HG02759 (cell line): ENCODE data around the gene HERPUD1.

Experiments
- ATAC-seq: cut with Tn5 transposase; IDR thresholded peaks from one replicate; pipeline ENCODE4 v1.9.1; 2021; ENCODE audit warnings: mild to moderate bottlenecking, moderate library complexity; ENCODE audit not compliant: unreplicated experiment

Gene HERPUD1

DNA sequence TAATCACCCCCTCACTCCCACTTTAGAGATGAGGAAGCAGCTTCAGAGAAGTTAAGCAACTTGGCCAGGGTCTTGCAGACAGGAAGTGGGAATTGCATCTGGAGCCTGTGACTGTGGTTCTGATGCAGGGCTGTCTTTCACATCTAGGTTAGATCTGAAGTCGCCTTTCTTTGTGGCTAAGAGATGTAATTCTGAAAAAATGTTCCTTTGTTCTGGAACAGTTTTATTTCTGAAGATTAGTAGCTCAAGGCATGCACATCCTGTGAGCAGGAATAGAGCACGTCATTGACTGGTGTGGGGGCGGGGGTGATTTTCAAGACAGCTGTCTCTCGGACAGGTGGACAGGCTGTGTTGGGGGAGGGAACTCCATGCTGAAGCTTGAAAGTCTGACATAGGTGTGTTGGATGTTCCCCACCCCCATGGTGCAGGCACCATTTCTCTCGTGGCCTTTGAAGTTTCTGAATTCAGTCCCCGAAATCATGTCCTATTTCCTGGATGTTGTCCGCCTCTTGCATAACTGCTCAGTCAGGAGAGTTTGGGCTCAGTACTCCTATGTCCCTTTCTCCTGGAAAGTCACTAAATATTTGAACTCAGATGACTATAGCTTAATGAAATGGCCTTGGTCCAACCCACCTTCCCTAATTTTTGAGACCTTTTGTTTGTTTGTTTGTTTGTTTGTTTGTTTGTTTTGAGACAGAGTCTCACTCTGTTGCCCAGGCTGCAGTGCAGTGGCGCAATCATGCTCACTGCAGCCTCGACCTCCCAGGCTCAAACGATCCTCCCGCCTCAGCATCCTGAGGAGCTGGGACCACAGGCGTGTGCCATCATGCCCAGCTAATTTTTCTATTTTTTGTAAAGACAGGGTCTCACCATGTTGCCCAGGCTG, 21.0 kb upstream of the HERPUD1 start:
- no peak for ATAC-seq

- peak; percentile 81 for ATAC-seq
Measured at GRCh38 chr16:56911771-56912571, 20.0 kb upstream of the HERPUD1 start.

DNA sequence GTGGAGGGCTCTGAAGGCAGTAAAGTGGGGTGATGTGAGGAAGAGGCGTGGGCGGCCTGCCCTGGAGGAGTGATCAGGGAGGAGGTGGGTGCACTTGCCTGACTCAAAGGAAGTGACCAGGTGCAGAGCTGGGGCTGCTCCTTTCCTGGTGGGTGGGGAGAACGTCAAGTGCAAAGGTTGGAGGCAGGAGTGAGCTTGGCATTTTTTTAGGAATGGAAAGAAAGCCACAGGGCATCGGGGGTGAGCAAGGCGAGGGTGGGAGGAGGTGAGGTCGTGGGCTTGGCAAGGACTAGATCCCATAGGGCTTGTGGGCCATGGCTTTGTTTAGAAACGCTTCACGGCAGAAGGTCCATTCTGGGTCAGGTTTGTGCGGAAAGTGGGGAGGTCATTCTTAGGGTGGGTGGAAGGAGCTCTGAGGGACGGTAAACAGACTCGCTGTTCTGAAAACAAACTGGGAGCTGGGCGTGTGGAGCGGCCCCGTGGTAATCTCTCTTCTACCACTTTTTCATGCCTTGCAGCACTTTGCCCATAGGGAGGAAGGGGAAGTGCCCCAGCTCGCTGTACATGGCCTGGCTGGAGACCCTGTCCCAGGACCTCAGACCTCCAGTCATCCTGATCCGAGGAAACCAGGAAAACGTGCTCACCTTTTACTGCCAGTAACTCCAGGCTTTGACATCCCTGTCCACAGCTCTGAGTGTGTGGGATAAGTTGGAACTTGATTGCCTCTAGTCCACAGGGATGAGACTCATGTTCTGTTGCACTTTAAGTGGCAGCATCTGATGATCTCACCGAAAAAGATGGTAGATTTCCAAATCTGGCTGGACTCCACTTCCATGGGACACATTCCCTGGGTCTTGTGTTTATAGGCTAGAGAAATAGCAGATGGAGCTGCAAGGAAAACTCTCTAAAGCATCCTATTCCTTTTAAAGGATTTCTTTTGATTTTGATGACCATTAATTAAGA, 18.9 kb upstream of the HERPUD1 start:
- no peak for ATAC-seq

GRCh38 chr16:56914896-56915295, 17.0 kb upstream of the HERPUD1 start:
- no peak for ATAC-seq

- ATAC-seq: no peak
Measured at GRCh38 chr16:56915336-56916119, 16.4 kb upstream of the HERPUD1 start.

DNA sequence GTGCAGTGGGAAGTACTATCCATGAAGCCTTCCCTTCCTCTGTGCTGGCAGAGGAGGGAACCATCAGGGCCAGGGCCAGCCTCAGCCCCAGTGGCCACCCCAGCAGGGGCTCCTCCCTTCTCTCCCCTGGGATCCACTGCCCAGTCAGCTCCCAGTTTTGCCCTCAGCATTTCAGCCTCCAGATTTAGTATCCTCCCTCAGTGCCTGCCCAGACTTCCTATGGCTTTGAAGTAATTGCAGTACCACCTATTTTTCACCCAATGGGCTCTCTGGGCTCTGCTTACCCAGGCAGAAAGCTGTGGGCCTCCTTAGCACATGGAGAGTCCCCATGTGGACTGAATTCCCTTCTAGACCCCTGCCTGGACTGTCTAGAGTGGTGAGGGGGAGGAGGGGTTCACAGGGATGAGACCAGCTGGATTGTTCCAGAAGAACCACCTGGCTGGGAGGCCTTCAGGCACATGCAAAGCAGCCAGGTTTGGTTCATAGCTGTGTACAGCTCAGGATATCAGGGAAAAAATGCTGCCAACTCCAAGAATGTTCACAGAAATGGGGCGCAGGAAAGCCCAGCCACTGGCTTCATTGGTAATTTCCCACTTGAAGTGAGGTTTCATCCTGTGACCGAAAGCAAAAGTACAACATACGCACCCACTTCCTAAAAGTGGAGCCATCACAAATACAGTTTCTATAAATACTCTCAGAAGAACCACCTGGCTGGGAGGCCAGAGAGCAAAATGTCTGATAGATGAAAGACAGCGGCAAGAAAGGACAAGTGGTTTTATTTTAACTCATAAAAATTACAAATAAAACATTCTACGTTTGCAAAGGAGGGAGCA, 15.2 kb upstream of the HERPUD1 start:
- ATAC-seq: peak; percentile 76

- ATAC-seq: no peak
Measured at GRCh38 chr16:56918467-56919012, 13.4 kb upstream of the HERPUD1 start.

GRCh38 chr16:56919099-56919800, 12.7 kb upstream of the HERPUD1 start:
- no peak for ATAC-seq

- no peak for ATAC-seq
Measured at GRCh38 chr16:56921571-56921970, 10.4 kb upstream of the HERPUD1 start.

DNA sequence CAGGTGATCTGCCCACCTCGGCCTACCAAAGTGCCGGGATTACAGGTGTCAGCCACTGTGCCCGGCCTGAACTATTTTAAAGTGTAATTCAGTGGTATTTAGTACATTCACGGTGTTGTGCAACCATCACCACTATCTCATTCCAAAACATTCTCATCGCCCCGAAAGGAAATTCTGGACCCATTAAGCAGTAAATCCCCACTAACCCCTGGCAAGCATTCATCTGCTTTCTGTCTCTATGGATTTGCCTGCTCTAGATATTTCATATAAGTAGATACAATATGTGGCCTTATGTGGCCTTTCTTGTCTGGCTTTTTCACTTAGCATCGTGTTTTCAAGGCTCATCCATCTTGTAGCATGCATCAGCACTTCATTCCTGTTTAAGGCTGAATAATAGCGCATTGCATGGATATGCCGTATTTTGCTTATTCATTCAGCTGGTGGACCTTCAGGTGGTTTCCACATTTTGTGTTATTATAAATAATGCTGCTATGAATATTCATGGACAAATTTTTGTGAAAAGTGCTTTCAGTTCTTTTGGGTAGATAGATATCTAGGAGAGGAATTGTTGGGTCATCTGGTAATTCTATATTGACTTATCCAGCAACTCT, 8.4 kb upstream of the HERPUD1 start:
- ATAC-seq: no peak

- no peak for ATAC-seq
Measured at GRCh38 chr16:56927471-56927870, 4.5 kb upstream of the HERPUD1 start.

DNA sequence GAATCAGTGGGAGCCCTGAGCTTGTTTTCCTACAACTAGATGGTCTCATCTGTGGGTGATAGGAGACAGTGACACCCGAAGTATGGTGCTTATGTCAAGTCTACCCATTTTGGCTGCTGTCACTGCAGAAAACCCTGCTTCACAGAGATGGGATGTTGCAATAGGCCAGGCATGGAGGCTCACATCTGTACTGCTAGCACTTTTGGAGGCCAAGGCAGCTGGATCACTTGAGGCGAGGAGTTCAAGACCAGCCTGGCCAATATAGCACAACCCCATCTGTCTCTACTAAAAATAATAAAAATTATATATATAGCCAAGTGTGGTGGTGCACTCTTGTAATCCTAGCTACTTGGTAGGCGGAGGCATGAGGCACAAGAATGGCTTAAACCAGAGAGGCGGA, 2.3 kb upstream of the HERPUD1 start:
- no peak for ATAC-seq

GRCh38 chr16:56930486-56931270, 1.3 kb upstream of the HERPUD1 start:
- no peak for ATAC-seq

GRCh38 chr16:56931271-56931891, 561 bp upstream of the HERPUD1 start:
- peak; percentile 40 for ATAC-seq

GRCh38 chr16:56932721-56933619, 1.0 kb downstream of the HERPUD1 start:
- peak; percentile 5 for ATAC-seq
